ENCODE results near the gene TRMT44.
"Not testable (repeated sequence)": the region's sequence is repeated elsewhere in the genome, so short reads cannot be mapped to it uniquely, and the experiment has no call there.

- peak; percentile 25 to 66 (median 58) for TF ChIP-seq CTCF (IDR thresholded peaks at IDR 0.05)
- not testable (repeated sequence) for TF ChIP-seq POLR2A (IDR thresholded peaks at IDR 0.05)
These were observed 33.7 kb upstream of the TRMT44 start for GRCh38 chr4:8406887-8407286.

All from adrenal gland (tissue), 5 donors.